ENCODE results near the gene RNF180. TPM values are rescaled to one million over a fixed set of nuclear protein-coding genes. Genes with fewer than 3 reads are reported as not detected.

RNF180 gene
- total RNA-seq, 4 donors from 2014 or later = 3.7 to 14.3 (median 5.2) TPM

- Histone ChIP-seq H3K9me3 (no peaks in the 10 kb centered on the region), H3K36me3 (no peaks in the 10 kb centered on the region), H3K27me3 (no peaks in the 10 kb centered on the region), H3K27ac (no peak overlapping the region), H3K4me3 (no peak overlapping the region), H3K4me1 (peaks cover 0 to 5% of the 10 kb centered on the region in 2 donors)
- intact Hi-C loops (cut with DNase I; ENCODE audit: low total_unique reads) = loop anchor here (2.0 kb wide), 1 partner anchor 59 kb away; no protein-coding TSS in a partner anchor
- no peak for ATAC-seq
- TF ChIP-seq, protein P1, sequence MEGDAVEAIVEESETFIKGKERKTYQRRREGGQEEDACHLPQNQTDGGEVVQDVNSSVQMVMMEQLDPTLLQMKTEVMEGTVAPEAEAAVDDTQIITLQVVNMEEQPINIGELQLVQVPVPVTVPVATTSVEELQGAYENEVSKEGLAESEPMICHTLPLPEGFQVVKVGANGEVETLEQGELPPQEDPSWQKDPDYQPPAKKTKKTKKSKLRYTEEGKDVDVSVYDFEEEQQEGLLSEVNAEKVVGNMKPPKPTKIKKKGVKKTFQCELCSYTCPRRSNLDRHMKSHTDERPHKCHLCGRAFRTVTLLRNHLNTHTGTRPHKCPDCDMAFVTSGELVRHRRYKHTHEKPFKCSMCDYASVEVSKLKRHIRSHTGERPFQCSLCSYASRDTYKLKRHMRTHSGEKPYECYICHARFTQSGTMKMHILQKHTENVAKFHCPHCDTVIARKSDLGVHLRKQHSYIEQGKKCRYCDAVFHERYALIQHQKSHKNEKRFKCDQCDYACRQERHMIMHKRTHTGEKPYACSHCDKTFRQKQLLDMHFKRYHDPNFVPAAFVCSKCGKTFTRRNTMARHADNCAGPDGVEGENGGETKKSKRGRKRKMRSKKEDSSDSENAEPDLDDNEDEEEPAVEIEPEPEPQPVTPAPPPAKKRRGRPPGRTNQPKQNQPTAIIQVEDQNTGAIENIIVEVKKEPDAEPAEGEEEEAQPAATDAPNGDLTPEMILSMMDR (IDR thresholded peaks at IDR 0.05 in 4 of 5, conservative IDR thresholded peaks at IDR 0.05 in 1 of 5) = peak in 2 of 5 experiments; percentile 22
- no peak for TF ChIP-seq POLR2A (IDR thresholded peaks at IDR 0.05)
- in situ Hi-C loops (cut with MboI; ENCODE audit: low sequenced_read_pairs in 4 of 4) = no loop called here
- DNase-seq = no peak
Measured at GRCh38 chr5:64207978-64208377, 42.3 kb downstream of the RNF180 start.

DNA sequence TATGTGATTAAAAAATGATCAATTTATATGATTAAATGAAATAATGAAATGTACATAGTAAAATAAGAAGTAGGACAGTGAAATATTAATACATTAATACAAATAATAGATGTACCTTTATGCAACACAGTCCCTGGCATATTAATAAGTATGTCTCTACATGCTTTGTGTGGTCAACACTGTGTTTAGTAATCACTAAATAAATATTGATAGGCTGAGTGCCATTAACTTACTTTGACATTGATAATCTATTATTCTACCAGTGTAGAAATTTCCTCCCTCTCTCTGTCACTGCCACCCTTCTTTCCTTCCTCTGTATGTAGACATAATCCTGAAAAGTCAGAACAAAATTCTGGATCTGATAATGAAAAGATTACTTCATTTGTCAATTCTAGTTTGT is 43.7 kb downstream of the RNF180 start:
- no peak overlapping the region for H3K27ac ChIP-seq
- peaks cover 0 to 5% of the 10 kb centered on the region in 2 donors for H3K4me1 ChIP-seq
- ATAC-seq (no peak), DNase-seq (no peak)
- no peak overlapping the region for H3K4me3 ChIP-seq
- intact Hi-C loops (cut with DNase I; ENCODE audit: low total_unique reads) = loop anchor here (2.0 kb wide), 1 partner anchor 61 kb away; no protein-coding TSS in a partner anchor
- TF ChIP-seq, protein P1 (IDR thresholded peaks at IDR 0.05 in 4 of 5, conservative IDR thresholded peaks at IDR 0.05 in 1 of 5) = no peak
- no peak for TF ChIP-seq POLR2A (IDR thresholded peaks at IDR 0.05)
- no peaks in the 10 kb centered on the region for H3K36me3 ChIP-seq
- no peaks in the 10 kb centered on the region for H3K27me3 ChIP-seq
- H3K9me3 ChIP-seq = no peaks in the 10 kb centered on the region
- in situ Hi-C loops (cut with MboI; ENCODE audit: low sequenced_read_pairs in 4 of 4) = no loop called here

DNA sequence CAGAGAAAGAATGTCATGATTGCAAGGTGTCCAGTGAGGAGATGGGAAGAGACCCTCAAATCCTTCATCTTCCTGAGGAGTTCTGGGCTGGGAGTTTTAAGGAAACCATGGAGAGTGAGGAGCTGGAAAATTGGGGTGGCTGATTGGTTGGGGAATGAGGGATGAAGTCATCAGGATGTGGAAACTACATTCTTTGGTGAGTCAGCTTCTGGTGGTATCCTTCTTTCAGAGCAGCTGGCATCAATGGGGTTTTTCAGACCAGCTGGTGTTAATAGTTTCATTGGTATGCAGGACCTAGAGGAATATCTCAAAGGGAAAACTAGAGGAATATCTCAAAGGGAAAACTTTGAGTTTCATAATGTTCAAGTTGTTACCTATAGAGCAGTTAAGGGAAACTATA is 45.2 kb downstream of the RNF180 start:
- no peak overlapping the region for H3K4me3 ChIP-seq

GRCh38 chr5:64213011-64213410 is 47.4 kb downstream of the RNF180 start:
- intact Hi-C loops (cut with DNase I; ENCODE audit: low total_unique reads) = no loop called here
- Histone ChIP-seq H3K9me3 (no peaks in the 10 kb centered on the region), H3K27ac (no peak overlapping the region)

More for the DNA sequence above, 45.2 kb downstream of the RNF180 start:
- ATAC-seq = no peak
- no peak for DNase-seq
- H3K9me3 ChIP-seq = no peaks in the 10 kb centered on the region
- in situ Hi-C loops (cut with MboI; ENCODE audit: low sequenced_read_pairs in 4 of 4) = no loop called here
- no peak overlapping the region for H3K27ac ChIP-seq
- no peaks in the 10 kb centered on the region for H3K27me3 ChIP-seq
- H3K4me1 ChIP-seq = peaks cover 0 to 5% of the 10 kb centered on the region in 2 donors
- TF ChIP-seq, protein P1 (IDR thresholded peaks at IDR 0.05 in 4 of 5, conservative IDR thresholded peaks at IDR 0.05 in 1 of 5) = no peak
- no peak for TF ChIP-seq POLR2A (IDR thresholded peaks at IDR 0.05)
- intact Hi-C loops (cut with DNase I; ENCODE audit: low total_unique reads) = no loop called here
- H3K36me3 ChIP-seq = no peaks in the 10 kb centered on the region

More at GRCh38 chr5:64213011-64213410, 47.4 kb downstream of the RNF180 start:
- Histone ChIP-seq H3K27me3 (no peaks in the 10 kb centered on the region), H3K4me1 (peaks cover 0 to 5% of the 10 kb centered on the region in 2 donors), H3K4me3 (no peak overlapping the region), H3K36me3 (no peaks in the 10 kb centered on the region)
- in situ Hi-C loops (cut with MboI; ENCODE audit: low sequenced_read_pairs in 4 of 4) = no loop called here
- TF ChIP-seq POLR2A (IDR thresholded peaks at IDR 0.05) = no peak
- TF ChIP-seq, protein P1 (IDR thresholded peaks at IDR 0.05 in 4 of 5, conservative IDR thresholded peaks at IDR 0.05 in 1 of 5) = no peak
- no peak for ATAC-seq
- no peak for DNase-seq
